GM18951 (cell line): ENCODE results near the gene MACO1.

Experiments used
- POLR2A ChIP-seq: IDR thresholded peaks from 4 replicates; pipeline ENCODE4 v1.6.1; 2011; ENCODE audit warnings: mild to moderate bottlenecking; ENCODE audit not compliant: insufficient read length, insufficient read depth; ENCODE audit errors: extremely low read depth
- in situ Hi-C: fragments of 300-500 bp; cut with MboI; formaldehyde crosslinking; loops from one replicate; pipeline ENCODE4 v1.12.0; 2022; ENCODE audit warnings: low sequenced_read_pairs, mixed read lengths, inconsistent platforms; ENCODE audit not compliant: unreplicated experiment

The MACO1 gene

DNA sequence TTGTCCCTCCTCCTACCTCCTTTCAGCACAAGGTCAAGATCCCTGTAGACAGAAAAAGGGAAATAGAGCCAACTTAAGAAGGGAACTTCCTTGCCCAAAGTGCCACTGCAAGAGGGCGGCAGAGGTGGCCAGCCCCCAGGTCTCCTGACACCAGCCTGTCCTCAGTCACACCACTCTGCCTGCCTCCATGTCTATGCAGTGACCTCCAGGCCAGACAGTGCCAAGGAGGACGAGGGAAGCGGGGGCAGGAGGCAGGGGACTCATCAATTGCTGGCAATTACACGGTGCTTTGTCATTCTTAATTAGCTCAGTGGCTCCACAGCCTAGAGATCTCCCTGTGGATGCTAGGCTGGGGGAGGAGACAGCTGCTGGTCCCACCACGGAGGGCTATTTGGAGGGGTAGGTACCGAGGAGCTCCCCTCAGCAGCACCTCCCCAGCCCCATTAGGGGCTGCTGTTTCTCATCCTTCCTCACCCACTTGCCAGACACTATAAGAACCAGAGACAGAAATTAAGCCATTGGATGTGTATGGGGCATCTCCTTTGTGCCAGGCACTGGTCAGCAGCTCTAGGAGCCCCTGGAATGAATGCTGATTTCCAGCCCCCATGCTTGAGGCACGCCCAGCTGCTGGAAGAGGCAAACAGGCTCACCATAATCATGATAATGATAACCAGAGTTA, 106.6 kb downstream of the MACO1 start:
- in situ Hi-C loops = no loop called here
- TF ChIP-seq POLR2A = no peak

- in situ Hi-C loops = no loop called here
- no peak for TF ChIP-seq POLR2A
These were observed 107.6 kb downstream of the MACO1 start for GRCh38 chr1:25538191-25538767.

- no peak for TF ChIP-seq POLR2A
- in situ Hi-C loops = no loop called here
These were observed 110.1 kb downstream of the MACO1 start for GRCh38 chr1:25540750-25541342.

- TF ChIP-seq POLR2A = no peak
- in situ Hi-C loops = no loop called here
These were observed 110.7 kb downstream of the MACO1 start for GRCh38 chr1:25541425-25541824.

DNA sequence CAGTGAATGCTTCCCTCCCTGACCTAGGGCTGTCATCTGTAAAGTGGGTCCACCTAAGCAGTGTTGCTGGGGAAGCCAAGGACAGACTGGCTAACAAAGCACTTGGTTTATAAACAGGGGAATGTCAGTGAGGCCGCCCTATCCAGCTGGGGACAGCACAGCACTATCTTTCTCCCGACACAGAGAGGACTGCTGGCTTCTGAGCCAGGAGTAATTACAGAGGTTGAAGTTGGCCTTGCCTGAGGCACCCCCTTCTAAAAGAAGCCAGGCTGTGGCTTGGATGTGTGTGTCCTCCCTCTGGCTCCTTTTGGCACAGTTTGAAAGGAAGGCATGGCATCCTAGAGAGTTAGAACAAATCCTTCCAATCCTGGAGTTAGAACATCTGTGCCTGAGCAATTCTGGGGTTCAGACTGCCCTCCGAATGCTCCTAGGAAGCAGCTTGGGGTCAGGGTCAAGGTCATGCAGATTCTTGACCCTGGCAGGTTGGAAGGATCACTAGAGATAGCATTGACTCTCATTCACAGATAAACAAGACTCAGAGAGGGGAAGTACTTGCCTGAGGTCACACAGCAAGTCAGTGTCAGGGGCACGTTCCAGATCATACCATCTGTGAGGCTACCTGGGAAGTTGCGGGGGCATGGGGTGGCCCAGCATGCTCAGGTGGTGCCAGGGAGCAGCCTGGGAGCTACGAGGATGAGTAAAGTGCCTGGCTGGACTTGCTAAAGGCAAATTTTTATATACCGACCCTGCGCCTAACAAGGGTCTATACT, 111.4 kb downstream of the MACO1 start:
- no peak for TF ChIP-seq POLR2A
- in situ Hi-C loops = no loop called here

- in situ Hi-C loops = no loop called here
- TF ChIP-seq POLR2A = no peak
These were observed 112.3 kb downstream of the MACO1 start for GRCh38 chr1:25543005-25543424.

DNA sequence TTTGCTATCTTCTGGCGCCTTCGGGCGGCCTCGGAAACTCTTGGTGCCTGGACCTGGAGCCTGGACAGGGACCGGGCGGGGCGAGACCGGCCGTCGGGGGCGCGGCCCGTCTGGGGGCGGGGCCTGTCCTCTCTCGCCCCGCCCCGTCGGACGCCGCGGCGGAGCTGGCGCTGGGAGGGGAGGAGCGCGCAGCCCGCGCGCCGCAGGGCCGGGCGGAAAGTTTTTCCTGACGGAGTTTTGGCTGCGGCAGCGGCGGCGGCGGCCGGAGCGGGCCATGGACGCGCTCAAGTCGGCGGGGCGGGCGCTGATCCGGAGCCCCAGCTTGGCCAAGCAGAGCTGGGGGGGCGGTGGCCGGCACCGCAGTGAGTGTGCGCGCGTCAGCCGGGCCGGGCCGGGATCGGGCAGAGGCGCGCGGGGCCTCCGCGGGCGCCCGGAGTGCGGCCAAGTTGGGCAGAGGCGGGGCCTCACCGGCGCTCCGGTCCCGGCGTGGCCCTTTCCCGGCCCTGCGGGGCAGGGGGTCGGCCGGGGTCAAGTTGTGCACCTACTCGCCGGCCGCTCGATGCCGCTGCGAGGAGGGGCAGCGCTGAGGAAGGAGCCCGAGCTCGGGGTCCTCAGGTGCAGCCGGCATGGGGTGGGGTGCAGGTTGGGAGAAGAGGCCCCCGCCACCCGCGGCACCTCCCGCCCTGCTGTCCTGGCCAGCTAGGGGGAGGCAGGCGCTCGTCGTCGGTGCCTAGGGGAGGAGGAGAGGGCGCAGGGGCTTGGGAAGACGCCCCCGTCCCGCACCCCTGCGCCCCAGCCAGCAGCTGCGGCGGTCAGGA, 112.9 kb downstream of the MACO1 start, which contains the start of gene LDLRAP1:
LDLRAP1 (plus strand) TSS at position 182 of the 818 bp plus-strand sequence; CDS start at position 275, 93 bp downstream.
- in situ Hi-C loops = no loop called here
- TF ChIP-seq POLR2A = peak; percentile 78

GRCh38 chr1:25544243-25544764, 113.6 kb downstream of the MACO1 start:
- in situ Hi-C loops = no loop called here
- TF ChIP-seq POLR2A = no peak

DNA sequence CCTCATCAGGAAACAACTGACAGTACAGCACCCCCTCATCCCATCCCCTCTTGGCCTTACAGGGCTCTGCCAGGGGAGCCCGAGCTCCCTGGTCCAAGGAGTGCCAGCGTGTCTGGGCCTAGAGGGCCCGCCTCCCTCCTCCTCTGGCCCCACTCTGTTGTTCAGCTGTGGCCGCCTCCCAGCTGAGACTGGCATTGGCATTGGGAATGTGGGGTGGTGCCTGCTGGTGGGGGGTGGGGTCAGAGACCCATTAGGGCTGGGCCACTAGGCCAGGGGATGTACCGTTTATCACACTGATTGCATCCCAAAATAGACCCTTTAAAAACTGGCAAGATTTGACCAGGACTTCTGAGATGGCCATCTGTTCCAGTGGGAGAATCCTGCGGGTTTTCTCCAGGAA, 114.1 kb downstream of the MACO1 start:
- in situ Hi-C loops = no loop called here
- TF ChIP-seq POLR2A = no peak

DNA sequence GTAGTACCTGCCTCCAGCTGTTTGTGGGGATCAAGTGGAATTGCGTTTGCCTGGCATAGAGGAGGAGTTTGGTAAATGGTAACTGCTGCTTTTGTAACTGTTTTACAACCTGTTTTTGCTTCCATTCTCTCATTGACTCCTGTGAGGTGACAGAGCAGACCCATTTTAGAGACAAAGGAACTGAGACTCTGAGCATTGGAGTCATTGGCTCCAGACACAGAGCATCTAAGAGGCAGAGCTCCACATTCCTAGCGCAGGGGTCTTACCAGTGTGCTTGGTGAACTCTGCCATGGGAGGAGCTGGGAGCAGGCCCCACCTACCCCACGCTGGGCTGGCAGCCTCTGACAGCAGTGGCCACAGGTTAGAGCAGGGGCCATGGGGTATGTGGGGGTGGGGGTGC, 115.1 kb downstream of the MACO1 start:
- in situ Hi-C loops = no loop called here
- TF ChIP-seq POLR2A = no peak

DNA sequence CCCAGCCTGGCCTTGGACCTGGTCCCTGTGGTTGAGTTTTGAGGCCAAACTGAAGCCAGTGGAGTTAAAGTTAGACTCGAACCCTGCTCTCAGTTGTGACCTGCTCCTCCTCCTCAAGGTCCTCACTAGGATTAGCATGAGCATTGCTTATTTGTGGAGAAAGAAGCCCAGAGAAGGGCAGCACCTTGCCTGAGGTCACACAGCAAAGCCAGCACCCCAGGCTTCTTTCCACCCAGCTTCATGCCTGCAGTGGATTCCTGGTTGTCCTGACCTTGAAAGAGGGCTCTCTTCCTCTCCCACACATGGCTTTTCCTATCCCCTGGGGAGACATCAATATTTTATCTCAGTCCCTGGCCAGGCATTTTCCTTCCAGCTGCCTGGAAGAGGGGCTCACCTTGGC, 115.5 kb downstream of the MACO1 start:
- in situ Hi-C loops = no loop called here

GRCh38 chr1:25548601-25549000, 117.9 kb downstream of the MACO1 start:
- no peak for TF ChIP-seq POLR2A
- in situ Hi-C loops = no loop called here

More for the DNA sequence above, 115.5 kb downstream of the MACO1 start:
- TF ChIP-seq POLR2A = no peak
